Stimulated activated naive CD8-positive, alpha-beta T cell treated with anti-CD3 and anti-CD28 coated beads, Interleukin-15, Interleukin-2, amounts not matched to agents 100 U/mL and 50 U/mL, for 24 hours (primary cell): ENCODE results near the gene SGCE.

Source experiments
- ATAC-seq: fragments of 150-1000 bp; cut with Tn5 transposase; one replicate; pipeline ENCODE4 v1.10.0; 2021
- DNase-seq: peaks from one replicate; pipeline ENCODE4 v3.0.0; 2021

SGCE gene

DNA sequence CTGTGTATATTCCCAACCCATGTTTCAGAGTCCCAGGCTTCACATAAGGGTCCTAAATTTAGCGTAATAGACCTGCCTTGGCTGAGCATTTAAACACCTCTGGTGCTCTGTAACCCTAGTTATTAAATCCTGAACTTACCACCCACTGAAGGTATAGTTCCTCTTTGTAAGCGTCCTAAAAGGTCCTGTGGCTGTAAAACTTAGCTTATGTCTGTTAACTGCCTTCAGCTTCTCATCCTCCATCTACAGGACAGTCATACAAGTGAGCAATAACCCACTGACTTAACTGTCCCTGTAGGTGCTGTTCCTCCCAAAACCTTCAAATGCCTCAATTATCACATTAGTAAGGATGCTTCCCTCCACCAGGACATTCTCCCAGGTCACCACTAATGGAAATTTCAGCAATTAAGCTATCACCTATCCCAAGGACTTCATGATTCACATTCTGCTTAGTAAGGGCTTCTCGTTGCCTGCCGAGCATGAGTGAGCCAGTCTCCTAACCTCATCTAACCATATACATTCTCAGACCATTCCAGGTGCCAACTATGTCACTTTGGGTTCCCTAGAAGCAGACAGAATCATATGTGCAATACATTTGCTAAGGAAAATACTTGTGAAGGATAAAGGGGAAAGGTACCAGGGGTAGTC lies 90.6 kb downstream of the SGCE start:
- DNase-seq (no peak), ATAC-seq (no peak)

- ATAC-seq, result no peak
Measured at GRCh38 chr7:94562525-94562924, 93.4 kb downstream of the SGCE start.

DNA sequence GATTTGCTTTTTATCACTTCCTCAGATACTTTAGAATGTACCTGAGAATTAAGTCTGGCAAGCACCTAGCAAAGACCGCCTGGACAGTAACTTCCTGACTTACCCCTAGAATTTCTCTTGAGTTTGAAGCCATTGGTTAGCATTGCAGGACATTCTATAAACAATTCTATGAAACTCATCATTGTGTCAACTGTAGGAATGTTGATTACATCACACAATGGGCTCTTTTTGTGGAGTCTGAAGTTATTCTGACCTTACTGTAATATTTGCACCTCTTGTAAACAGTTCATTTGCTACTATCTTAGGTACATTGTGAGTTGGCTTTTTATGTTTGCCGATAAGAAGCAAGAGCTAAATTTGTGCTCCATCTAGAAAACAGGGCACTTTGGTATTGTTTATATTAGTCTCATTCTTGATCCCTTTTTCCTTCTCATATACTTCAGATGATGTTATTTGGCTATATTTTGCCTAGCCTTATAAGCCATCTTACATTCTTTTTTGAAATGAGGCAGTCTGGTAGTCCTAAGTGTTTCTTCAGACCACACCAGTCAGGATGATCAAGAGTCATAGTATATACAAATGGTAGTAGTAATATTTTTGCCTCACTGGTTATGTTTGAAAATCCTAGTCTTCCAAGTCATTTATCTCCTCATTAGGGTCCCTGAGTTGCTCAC lies 94.0 kb downstream of the SGCE start:
- no peak for DNase-seq
- ATAC-seq, result no peak

More at GRCh38 chr7:94562525-94562924, 93.4 kb downstream of the SGCE start:
- no peak for DNase-seq

GRCh38 chr7:94559972-94560371 lies 96.0 kb downstream of the SGCE start:
- no peak for ATAC-seq
- DNase-seq, result no peak

DNA sequence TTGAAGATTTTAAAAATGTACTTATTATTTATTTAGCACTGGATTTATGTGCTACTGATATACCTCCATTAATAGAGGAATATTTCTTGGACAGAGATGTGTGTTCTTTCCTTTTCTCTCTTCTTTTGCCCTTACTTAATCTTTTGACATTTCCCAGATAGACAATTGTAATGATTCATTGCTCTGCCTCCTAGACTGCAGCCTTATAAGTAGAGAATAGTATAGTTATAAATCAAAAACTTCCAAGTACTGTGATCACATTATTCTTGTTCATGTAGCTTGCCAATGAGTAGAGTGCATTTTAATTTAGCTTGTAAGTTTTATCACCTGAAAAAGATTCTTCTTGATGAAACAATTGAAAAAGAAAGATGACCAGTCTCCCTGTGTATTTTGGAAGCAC lies 98.7 kb downstream of the SGCE start:
- DNase-seq (no peak), ATAC-seq (no peak)

DNA sequence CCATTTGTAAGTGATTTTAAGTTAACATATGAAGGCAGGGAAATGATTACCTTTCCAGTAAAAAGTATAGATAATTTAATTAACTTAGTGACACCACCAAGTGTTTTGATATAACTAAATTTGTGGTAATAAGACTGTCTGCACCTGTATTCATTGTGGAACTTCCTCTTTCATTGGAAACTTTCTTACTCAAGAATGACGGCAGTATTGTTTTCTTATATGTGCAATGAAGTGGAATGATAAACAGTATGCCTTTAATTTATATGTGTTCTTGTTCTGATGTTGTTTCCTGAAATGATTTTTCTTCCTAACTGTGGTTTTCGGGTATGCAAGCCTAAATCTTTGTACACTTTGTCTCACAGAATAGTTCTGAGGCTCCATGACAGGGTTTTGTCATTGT lies 99.9 kb downstream of the SGCE start:
- no peak for ATAC-seq
- DNase-seq, result no peak

DNA sequence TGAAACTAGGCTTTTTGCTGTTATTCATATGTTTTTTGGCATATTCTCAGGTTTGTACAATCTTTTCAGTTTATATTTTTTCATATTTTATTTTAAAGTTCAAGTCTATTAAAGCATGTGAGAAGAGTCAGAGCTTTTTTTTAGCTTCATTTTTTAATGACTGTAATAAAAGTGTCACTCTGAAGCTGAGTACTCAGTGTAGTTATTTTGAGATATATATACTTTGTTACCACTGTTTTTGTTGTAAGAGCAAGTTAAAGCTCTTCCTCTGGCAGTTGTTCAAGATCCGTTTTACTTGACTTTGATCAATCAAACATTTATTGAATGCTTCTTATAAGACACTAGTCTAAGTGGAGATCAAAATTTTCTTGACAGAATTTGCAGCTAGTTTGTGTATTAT lies 108.8 kb downstream of the SGCE start:
- DNase-seq (no peak), ATAC-seq (no peak)

GRCh38 chr7:94540428-94540827 lies 115.5 kb downstream of the SGCE start:
- ATAC-seq (no peak), DNase-seq (no peak)
